RKO (cell line): ENCODE data around the gene DSP.

Experiments used
- DNase-seq: peaks from one replicate; pipeline ENCODE4 v3.0.0-alpha.2; 2016; ENCODE audit warnings: low spot score

Gene DSP, protein sequence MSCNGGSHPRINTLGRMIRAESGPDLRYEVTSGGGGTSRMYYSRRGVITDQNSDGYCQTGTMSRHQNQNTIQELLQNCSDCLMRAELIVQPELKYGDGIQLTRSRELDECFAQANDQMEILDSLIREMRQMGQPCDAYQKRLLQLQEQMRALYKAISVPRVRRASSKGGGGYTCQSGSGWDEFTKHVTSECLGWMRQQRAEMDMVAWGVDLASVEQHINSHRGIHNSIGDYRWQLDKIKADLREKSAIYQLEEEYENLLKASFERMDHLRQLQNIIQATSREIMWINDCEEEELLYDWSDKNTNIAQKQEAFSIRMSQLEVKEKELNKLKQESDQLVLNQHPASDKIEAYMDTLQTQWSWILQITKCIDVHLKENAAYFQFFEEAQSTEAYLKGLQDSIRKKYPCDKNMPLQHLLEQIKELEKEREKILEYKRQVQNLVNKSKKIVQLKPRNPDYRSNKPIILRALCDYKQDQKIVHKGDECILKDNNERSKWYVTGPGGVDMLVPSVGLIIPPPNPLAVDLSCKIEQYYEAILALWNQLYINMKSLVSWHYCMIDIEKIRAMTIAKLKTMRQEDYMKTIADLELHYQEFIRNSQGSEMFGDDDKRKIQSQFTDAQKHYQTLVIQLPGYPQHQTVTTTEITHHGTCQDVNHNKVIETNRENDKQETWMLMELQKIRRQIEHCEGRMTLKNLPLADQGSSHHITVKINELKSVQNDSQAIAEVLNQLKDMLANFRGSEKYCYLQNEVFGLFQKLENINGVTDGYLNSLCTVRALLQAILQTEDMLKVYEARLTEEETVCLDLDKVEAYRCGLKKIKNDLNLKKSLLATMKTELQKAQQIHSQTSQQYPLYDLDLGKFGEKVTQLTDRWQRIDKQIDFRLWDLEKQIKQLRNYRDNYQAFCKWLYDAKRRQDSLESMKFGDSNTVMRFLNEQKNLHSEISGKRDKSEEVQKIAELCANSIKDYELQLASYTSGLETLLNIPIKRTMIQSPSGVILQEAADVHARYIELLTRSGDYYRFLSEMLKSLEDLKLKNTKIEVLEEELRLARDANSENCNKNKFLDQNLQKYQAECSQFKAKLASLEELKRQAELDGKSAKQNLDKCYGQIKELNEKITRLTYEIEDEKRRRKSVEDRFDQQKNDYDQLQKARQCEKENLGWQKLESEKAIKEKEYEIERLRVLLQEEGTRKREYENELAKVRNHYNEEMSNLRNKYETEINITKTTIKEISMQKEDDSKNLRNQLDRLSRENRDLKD (N-terminal part only)

DNA sequence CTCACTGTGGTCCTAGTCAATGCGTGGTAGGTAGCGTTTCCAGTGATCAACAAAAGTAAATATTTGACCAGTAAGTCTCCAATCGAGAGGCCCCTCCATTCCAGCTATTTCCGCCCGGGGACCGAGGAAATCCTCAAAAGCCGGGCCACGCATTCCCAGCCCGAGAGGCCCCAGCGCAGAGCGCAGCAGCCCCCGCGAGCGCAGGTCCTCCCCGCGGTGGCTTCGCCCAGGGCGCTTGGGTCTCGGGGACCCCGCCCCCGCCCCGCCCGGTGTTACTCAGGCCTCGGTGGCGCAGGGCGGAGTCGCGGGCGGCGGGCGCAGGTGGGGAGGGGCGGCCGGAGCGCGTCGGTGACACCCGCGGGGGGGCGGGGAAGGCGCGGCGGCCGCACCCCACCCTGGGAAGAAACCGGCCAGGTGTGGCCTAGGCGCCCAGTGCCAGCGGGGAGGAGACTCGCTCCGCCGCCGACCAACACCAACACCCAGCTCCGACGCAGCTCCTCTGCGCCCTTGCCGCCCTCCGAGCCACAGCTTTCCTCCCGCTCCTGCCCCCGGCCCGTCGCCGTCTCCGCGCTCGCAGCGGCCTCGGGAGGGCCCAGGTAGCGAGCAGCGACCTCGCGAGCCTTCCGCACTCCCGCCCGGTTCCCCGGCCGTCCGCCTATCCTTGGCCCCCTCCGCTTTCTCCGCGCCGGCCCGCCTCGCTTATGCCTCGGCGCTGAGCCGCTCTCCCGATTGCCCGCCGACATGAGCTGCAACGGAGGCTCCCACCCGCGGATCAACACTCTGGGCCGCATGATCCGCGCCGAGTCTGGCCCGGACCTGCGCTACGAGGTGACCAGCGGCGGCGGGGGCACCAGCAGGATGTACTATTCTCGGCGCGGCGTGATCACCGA is at the start of gene DSP:
Gene DSP (plus strand): TSS at position 497 of the 890 bp plus-strand sequence. CDS start 245 bp downstream, at position 742.
- DNase-seq, result peak; percentile 19

DNA sequence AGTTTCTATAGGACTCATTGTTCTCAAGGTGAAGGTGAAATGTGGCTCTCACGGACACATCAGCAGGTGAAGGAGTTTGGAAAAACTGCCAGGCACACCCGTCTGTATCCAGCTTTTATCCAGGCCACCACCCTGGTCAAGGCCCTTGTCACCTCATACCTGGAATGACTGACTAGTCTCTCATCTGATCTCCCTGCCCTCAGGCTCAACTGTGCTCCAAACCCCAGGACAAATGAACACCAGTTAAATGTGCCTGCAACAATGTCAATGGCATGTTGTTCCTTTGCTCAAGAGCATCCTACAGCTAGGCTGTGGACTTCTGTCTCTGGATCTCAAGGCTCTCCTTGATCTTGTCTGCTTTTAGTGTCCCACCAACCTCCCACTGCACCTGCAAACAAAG is 47.6 kb upstream of the DSP start:
- no peak for DNase-seq

DNA sequence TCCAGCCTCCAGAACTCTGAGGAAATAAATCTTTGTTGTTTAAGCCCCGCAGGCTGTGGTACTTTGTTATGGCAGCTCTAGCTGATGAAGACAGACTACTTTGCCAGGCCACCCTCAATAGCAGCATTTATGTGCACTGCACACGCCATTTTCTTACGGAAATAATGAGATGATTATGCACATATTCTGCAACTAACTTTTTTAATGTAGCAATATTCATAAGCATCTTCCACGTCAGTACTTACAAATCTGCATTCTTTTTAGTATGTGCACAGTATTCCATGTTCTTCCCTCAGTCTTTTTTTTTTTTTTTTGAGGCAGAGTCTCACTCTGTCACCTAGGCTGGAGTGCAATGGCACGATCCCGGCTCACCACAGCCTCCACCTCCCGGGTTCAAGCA is 46.8 kb upstream of the DSP start:
- no peak for DNase-seq

DNA sequence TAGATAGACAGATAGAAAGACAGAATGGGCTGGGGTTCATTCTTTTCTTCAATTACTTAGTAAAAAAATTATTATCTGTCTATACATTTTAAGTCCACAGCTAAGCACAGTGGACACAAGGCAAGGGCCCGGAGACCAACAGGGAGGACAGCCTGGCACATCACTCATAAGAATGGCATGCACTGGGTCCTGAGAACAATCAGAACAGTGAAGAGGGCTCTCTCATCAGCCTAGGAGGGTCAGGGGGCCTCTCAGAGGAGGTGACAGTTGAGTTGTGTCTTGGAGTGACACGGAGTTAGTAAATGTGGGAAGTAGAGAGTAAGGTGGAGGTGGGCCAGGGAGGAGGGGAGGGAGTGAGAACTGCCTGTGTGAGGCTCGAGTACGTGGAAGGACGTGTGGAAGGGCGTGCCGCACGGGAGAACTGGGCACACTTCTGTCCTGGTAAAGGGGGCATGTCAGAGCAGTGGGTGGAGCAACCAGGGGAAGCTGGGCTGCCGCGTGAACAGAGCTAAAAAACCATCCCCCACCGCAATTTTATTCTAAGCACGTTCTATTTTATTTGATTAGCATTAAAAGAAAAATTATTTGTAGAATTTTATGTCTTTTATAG is 45.1 kb upstream of the DSP start:
- DNase-seq, result no peak

DNA sequence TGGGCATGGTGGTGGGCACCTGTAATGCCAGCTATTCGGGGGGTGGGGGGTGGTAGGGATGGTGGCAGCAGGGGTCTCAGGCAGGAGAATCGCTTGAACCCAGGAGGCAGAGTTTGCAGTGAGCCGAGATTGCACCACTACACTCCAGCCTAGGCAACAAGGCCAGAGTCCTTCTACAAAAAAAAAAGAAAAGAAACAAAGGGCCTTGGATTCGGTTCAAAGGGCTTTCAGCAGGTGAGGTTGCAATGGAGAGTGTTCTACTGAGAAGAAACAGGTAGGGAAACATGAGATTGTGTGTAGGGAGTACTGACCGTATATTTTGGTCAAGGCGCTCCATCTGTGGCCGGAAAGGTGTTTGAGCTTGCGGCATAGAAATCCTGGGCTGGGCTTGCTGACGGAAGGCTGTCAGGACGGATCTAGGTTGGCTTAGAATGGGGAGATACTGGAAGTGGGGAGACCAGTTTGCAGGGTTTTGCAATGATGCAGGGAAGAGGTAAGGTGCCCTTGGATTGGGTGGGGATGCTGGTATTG is 40.7 kb upstream of the DSP start:
- DNase-seq, result no peak

DNA sequence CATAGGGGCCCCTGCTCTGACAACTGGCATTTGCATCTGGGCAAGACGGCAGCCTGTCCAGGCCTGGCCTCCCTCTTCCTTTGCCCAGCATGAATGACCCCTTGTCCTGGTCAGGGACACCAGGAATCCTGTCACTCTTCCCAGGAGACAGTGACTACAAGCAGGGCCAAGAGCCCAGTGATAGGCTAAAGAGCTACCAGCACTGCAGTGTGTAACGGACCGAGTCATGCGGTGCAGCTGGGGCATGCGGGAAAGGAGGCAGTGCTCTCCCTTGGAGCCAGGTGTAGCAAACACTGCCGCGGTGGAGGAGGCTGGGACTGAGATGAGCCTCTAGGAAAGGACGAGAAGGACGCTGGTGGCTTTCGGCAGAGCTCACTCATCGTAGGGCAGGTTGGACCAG is 38.7 kb upstream of the DSP start:
- no peak for DNase-seq

DNA sequence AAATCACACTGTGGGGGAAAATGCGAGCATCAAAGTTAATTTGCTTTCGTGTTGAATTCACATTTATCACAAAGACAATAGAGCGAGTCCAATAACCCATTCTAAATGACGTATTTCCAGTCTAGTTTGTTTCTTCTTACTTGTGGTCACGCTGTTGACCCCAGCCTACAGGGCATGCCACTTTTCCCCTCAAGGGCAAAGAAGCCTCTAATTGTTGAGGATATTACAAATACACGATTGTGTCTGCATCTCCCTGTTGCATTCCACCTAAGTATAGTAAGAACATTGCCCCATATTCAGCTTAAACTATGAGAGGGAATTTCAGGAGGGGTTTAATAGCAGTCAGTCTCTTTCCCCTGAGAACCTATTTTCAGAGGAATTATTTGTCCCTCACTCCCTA is 37.4 kb upstream of the DSP start:
- DNase-seq, result no peak

DNA sequence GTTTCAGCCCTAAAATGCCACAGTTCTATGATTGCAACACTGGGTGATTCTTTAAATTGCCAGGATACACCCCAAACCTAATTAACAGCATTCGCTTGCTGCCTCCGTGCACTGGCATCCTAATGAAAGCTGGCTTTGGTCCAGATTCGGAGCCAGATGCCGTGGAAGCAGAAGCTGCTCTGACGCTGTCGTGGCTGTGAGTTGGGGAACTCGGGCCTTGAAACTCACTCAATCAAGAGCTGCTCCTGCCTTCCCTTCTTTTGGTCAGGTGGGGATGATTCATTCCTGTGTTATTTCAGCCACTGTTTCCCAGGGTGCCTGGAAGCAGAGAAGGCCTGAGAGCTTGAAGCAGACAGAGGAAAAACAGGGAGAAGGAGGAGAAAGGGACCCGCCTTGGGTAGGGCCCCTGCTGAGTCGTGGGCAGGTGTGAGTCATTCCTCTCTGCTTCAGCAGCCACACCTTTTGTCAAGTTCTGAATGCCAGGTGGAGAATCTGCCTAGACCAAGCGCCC is 36.2 kb upstream of the DSP start:
- DNase-seq, result peak; percentile 12

DNA sequence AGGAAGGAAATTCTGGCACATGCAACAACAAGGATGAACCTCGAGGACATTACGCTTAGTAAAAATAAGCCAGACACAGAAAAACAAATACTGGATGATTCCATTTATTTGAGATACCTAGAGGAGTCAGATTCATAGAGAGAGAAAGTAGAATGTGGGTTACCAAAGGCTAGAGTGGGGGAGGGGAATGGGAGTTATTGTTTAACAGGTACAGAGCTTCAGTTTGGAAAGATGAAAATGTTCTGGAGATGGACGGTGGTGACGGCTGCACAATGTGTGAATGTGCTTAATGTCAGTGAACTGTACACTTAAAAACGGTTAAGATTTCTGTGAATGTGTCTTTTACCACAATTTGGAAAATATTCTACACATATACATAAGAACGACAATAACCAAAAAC is 33.9 kb upstream of the DSP start:
- DNase-seq, result no peak

DNA sequence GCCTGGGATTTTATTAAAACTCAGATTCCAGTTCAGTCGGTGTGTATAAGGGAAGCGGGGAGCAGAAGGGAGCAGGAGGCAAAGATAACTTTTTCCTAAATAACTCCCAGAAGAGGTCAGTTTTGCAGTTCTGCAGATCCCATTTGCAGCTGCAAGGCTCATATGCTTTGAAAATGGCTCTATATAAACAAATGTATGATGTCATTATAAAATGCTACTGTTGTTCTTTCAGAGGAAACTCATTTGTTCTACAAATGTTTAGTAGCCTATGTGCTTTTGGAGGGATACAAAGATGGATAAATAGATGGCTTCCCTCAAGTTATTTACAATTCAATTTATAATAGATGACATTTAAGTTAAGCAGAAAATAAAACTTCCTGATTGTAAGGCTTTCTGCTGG is 29.2 kb upstream of the DSP start:
- DNase-seq, result no peak

DNA sequence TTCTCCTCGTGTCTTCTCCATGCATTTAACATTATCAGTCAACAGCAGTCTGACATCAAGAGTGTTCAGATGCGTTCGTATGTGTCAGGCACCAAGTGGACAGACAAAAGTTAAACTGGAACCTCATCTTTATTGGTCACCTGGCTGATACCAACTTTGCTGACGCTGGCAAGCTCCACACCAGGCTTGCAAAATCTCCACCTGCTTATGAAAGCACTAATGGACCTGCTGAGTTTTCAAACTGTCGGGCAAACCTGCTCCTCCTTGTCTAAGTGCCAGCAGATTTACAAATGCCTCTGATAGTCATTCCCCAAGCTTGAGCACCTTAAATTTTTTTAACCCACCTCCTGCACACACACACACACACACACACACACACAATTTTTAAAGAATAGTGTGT is 27.9 kb upstream of the DSP start:
- DNase-seq, result no peak

DNA sequence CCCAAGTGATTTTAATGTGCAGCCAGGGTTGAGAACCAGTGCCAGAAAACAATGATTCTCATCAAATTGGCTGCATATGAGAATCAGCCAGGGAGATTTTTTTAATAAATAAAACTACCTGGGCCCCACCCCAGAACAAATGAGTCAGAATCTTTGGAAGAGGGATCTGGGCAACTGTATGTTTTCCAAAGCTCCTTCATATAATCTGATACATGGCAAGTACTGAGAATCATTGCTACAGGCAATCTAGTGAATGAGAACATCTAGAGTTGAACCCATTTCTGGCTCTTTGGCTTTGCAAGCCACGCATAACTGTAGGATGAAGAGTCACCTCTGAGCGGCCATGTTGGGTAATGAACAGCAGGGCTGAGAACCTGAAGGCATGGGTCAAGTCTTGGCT is 26.1 kb upstream of the DSP start:
- DNase-seq, result no peak

DNA sequence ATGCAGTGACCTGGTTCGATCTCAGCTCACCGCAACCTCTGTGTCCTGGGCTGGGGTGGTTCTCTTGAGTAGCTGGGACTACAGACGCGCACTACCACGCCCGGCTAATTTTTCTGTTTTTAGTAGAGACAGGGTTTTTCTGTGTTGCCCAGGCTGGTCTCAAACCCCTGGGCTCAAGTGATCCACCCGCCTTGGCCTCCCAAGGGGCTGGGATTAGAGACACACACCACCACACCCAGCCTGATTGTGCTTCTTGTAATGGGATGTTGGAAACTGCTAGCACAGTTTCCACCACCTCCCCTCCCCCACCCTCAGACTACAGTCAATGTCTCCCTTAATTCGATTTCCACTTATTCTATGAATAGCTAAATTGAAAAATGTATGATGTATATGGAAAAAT is 22.6 kb upstream of the DSP start:
- no peak for DNase-seq

DNA sequence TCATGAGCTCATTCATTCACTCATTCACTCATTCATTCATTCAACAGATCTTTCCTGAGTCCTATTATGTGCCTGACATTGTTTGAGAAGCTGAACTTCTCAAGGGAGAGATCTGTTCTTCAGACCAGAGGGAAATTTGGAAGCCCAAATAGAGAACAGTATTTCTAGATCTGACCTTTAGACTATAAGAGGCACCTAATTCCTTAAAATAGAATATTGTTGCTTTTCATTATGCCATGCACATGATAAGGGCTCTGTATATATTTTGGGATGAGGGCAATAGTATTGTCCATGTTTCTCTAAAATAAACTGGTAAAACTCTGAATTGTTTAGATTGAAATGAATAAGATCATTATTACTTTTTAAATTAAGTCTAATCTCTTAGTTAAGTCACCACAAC is 18.6 kb upstream of the DSP start:
- no peak for DNase-seq

DNA sequence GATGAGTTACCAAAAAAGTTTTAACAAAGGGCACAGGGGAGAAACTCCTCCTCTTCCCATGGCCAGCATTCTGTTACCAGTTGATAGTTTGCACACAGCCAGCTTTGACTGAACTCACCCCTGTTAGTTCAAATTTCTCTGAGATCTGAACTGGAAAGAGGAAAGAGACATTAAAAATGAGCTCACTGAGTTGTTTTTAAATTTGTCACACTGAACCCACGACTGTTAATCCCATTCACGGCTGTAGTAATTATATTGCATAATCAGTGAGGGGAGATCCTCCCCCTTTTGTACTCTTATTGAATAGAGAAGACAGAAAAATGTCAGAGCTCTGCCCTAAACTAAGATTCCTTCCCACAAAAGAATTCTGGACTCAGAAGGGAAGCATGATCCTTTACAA is 17.5 kb upstream of the DSP start:
- no peak for DNase-seq

DNA sequence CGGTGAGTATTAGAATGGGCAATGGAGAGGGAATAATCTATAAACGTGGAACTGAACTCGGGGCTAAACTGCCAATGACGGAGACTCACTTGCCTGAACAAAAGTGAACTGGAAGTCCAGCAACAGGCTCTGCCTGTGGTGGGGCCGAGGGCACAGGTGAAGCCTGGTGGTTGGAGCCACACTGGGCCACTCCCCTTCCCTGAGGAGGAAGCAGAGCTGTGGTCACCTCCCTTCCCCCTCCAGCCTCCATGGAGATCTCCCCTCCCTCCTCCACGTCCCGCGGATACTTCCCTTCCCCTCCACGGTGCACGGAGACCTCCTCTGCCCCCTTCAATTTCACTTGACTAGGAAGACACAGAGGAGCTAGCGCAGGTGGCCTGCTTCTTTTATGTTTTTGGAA is 14.7 kb upstream of the DSP start:
- no peak for DNase-seq

DNA sequence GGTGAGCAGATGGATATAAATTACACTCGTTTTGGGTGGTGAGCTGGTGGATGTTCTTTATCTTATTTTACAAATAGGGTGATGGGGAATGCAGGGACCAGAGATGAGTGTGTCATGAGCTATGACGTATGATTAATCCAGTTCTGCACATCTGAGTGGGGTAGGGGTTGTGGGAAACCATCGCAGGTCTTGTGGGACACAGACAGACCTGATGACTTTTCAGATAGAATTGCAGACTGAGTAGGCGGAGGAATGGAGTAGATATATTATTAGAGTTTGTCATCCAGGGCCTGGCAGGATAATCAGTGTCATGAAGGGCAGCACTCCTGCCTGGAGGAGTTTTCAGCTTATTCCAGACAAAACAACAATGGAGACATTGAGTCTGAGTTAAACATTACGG is 12.9 kb upstream of the DSP start:
- peak; percentile 14 for DNase-seq

DNA sequence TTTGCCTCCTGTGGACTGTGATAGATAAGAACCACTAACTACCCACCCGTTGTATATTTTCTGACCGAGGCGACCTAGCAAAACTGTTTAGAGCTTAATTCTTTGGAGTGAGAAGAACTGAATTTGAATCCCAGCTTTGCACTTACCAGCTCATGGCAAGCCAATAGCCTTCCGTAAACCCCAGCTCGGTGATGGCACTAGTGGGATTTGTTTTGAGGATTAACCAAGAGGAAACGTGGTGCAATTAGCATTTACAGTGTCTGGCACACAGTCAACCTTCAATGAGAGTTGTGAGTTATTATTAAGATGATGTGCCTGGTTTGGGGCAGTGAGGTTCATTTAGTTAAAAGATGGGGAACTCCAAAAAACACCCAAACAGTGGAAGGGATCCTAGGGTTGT is 12.3 kb upstream of the DSP start:
- no peak for DNase-seq

DNA sequence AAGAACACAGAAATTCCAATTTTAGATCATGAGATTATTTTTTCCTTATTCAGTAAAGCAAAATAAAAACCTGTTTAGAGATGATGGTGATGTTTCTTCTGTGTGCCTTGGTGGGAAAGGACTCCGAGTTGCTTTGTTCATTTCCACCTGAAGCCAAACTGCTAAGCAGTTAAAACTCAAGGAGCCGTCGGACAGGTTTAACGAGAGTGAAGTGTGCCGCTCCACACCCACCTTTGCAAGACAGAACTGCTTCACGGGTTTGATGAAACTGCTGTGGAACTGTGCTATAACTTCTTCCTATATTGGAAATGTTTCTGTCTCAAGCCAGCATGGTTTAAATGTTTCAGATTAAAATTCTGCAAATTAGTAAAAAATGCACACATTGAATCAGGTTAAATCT is 9.2 kb upstream of the DSP start:
- no peak for DNase-seq

DNA sequence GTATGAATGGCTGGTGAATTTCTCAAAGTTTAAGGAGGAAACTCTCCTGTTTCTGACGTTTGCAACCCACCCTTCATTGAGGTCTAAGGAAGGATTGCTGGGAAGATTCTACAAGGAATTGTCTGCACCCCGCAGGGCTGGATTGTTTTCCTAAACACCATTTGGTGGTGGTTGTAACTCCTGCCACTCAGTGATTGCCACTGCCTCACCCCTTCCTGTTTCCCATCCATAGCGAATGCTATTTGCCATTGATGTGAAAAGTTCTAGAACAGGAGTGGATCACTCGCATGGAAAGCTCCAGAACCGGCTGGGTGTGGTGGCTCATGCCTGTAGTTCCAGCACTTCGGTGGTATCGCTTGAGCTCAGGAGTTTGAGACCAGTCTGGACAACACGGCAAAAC is 8.7 kb upstream of the DSP start:
- no peak for DNase-seq

DNA sequence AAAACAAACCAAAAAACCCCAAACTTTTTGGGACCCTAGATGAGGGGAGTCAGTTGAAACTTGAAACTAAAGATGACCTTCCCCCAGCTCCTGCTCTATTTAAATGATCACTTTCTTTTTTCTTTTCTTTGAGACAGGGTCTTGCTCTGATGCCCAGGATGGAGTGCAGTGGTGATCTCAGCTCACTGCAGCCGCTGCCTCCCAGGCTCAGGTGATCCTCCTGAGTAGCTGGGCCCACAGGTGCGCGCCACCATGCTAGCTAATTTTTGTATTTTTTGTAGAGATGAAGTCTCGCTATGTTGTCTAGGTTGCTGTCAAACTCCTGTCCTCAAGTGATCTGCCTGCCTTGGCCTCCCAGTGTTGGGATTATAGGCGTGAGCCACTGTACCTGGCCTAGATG is 7.3 kb upstream of the DSP start:
- DNase-seq, result no peak
